WERI-Rb-1 (cell line): ENCODE data around the gene RIPOR2.

Experiments
- DNase-seq: peaks from one replicate; pipeline ENCODE4 v3.0.0-alpha.2; 2020
- H3K27ac ChIP-seq: fragments of 250-450 bp; sonication (Bioruptor Pico); 2 replicates; pipeline ENCODE4 v1.5.1; 2020; ENCODE audit warnings: mild to moderate bottlenecking, moderate library complexity
- H3K27me3 ChIP-seq: fragments of 250-450 bp; sonication (Bioruptor Pico); 2 replicates; pipeline ENCODE4 v1.5.1; 2021; ENCODE audit warnings: mild to moderate bottlenecking, low read depth, moderate library complexity; ENCODE audit not compliant: insufficient read depth, severe bottlenecking
- H3K36me3 ChIP-seq: fragments of 250-450 bp; sonication (Bioruptor Pico); 2 replicates; pipeline ENCODE4 v1.5.1; 2020; ENCODE audit warnings: mild to moderate bottlenecking, moderate library complexity
- H3K4me3 ChIP-seq: 2 replicates; pipeline ENCODE4 v1.5.1; 2011; ENCODE audit warnings: low read depth, mild to moderate bottlenecking, control low read depth, low read length
- H3K9me3 ChIP-seq: fragments of 250-450 bp; sonication (Bioruptor Pico); 2 replicates; pipeline ENCODE4 v1.5.1; 2021; ENCODE audit warnings: mild to moderate bottlenecking, moderate library complexity; ENCODE audit not compliant: severe bottlenecking
- CTCF ChIP-seq: IDR thresholded peaks from 2 replicates; pipeline ENCODE4 v1.5.1; 2011; ENCODE audit warnings: low read depth, mild to moderate bottlenecking, control low read depth, inconsistent platforms, low read length

Gene RIPOR2

GRCh38 chr6:24797596-24798216 is 138.1 kb downstream of the RIPOR2 start:
- Histone ChIP-seq H3K36me3 (no peaks in the 10 kb centered on the region), H3K9me3 (no peaks in the 10 kb centered on the region), H3K27ac (no peak overlapping the region), H3K27me3 (no peaks in the 10 kb centered on the region), H3K4me3 (no peak overlapping the region)
- DNase-seq, result no peak
- no peak for TF ChIP-seq CTCF

GRCh38 chr6:24796616-24797290 is 139.0 kb downstream of the RIPOR2 start:
- Histone ChIP-seq H3K27me3 (no peaks in the 10 kb centered on the region), H3K27ac (no peak overlapping the region), H3K4me3 (no peak overlapping the region), H3K9me3 (no peaks in the 10 kb centered on the region), H3K36me3 (no peaks in the 10 kb centered on the region; the same call in 1 of the 2 replicates)
- TF ChIP-seq CTCF, result no peak
- no peak for DNase-seq

GRCh38 chr6:24795106-24795505 is 140.7 kb downstream of the RIPOR2 start:
- Histone ChIP-seq H3K27me3 (no peaks in the 10 kb centered on the region), H3K36me3 (peaks cover 6% of the 10 kb centered on the region), H3K27ac (no peak overlapping the region), H3K4me3 (no peak overlapping the region), H3K9me3 (no peaks in the 10 kb centered on the region)
- no peak for DNase-seq
- TF ChIP-seq CTCF, result no peak

GRCh38 chr6:24788031-24788665 is 147.6 kb downstream of the RIPOR2 start:
- Histone ChIP-seq H3K4me3 (no peak overlapping the region), H3K27me3 (no peaks in the 10 kb centered on the region), H3K36me3 (peaks cover 65% of the 10 kb centered on the region), H3K9me3 (no peaks in the 10 kb centered on the region), H3K27ac (no peak overlapping the region)
- no peak for TF ChIP-seq CTCF
- DNase-seq, result no peak

GRCh38 chr6:24780206-24780605 is 155.6 kb downstream of the RIPOR2 start:
- Histone ChIP-seq H3K36me3 (peaks cover 90% of the 10 kb centered on the region), H3K4me3 (no peak overlapping the region), H3K27me3 (no peaks in the 10 kb centered on the region), H3K27ac (no peak overlapping the region), H3K9me3 (no peaks in the 10 kb centered on the region)
- no peak for TF ChIP-seq CTCF
- DNase-seq, result no peak
